ENCODE results near the gene AFAP1.

GRCh38 chr4:7924163-7924562, 15.5 kb downstream of the AFAP1 start:
- TF ChIP-seq, protein P1, sequence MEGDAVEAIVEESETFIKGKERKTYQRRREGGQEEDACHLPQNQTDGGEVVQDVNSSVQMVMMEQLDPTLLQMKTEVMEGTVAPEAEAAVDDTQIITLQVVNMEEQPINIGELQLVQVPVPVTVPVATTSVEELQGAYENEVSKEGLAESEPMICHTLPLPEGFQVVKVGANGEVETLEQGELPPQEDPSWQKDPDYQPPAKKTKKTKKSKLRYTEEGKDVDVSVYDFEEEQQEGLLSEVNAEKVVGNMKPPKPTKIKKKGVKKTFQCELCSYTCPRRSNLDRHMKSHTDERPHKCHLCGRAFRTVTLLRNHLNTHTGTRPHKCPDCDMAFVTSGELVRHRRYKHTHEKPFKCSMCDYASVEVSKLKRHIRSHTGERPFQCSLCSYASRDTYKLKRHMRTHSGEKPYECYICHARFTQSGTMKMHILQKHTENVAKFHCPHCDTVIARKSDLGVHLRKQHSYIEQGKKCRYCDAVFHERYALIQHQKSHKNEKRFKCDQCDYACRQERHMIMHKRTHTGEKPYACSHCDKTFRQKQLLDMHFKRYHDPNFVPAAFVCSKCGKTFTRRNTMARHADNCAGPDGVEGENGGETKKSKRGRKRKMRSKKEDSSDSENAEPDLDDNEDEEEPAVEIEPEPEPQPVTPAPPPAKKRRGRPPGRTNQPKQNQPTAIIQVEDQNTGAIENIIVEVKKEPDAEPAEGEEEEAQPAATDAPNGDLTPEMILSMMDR (IDR thresholded peaks at IDR 0.05), result no peak
- no peak for TF ChIP-seq EZH2 (IDR thresholded peaks at IDR 0.05; ENCODE audit: borderline replicate concordance, insufficient read depth, low read depth, low read length, poor library complexity, severe bottlenecking)

Measured in B cell (primary cell).